Hepatocyte (in vitro differentiated cells): ENCODE results near the gene TMEM51. TPM values are rescaled to one million over a fixed set of nuclear protein-coding genes. Genes with fewer than 3 reads are reported as not detected.

Source experiments
- DNase-seq: peaks from one replicate; pipeline ENCODE4 v3.0.0-alpha.2; 2016; ENCODE audit warnings: low spot score
- H2AFZ ChIP-seq: fragments of 200-600 bp; sonication (generic); 2 replicates; pipeline ENCODE4 v1.6.0; 2016; ENCODE audit warnings: antibody characterized with exemption, mild to moderate bottlenecking
- H3K27ac ChIP-seq: fragments of 200-600 bp; sonication (generic); 2 replicates; pipeline ENCODE4 v1.5.1; 2016; ENCODE audit warnings: mild to moderate bottlenecking
- H3K27me3 ChIP-seq: fragments of 200-600 bp; sonication (generic); 2 replicates; pipeline ENCODE4 v1.6.1; 2016
- H3K36me3 ChIP-seq: fragments of 200-600 bp; sonication (generic); replicated peaks from 2 replicates; pipeline ENCODE4 v1.5.1; 2016; ENCODE audit warnings: low read depth; ENCODE audit not compliant: insufficient read depth
- H3K4me1 ChIP-seq: fragments of 200-600 bp; sonication (generic); 2 replicates; pipeline ENCODE4 v1.5.1; 2016; ENCODE audit warnings: mild to moderate bottlenecking, moderate library complexity; ENCODE audit not compliant: insufficient read depth
- H3K4me2 ChIP-seq: fragments of 200-600 bp; sonication (generic); 2 replicates; pipeline ENCODE4 v1.6.0; 2016
- H3K4me3 ChIP-seq: fragments of 200-600 bp; sonication (generic); 2 replicates; pipeline ENCODE4 v1.5.1; 2016; ENCODE audit warnings: mild to moderate bottlenecking
- H3K79me2 ChIP-seq: fragments of 200-600 bp; sonication (generic); 2 replicates; pipeline ENCODE4 v1.6.0; 2017; ENCODE audit warnings: mild to moderate bottlenecking
- H3K9me2 ChIP-seq: fragments of 200-600 bp; sonication (generic); replicated peaks from 2 replicates; pipeline ENCODE4 v1.6.0; 2017; ENCODE audit warnings: mild to moderate bottlenecking; ENCODE audit not compliant: insufficient read depth
- H3K9me3 ChIP-seq: fragments of 200-600 bp; sonication (generic); 2 replicates; pipeline ENCODE4 v1.5.1; 2016; ENCODE audit warnings: low read depth, mild to moderate bottlenecking
- H4K20me1 ChIP-seq: fragments of 200-600 bp; sonication (generic); 2 replicates; pipeline ENCODE4 v1.6.0; 2016; ENCODE audit warnings: mild to moderate bottlenecking; ENCODE audit not compliant: insufficient read depth, poor library complexity, severe bottlenecking
- CTCF ChIP-seq: fragments of 200-600 bp; sonication (generic); IDR thresholded peaks from 2 replicates; pipeline ENCODE4 v1.5.1; 2016; ENCODE audit warnings: antibody characterized with exemption, mild to moderate bottlenecking; ENCODE audit not compliant: poor library complexity
- EZH2 ChIP-seq: fragments of 200-600 bp; sonication (generic); IDR thresholded peaks from 2 replicates; pipeline ENCODE4 v1.6.1; 2016; ENCODE audit warnings: antibody characterized with exemption, mild to moderate bottlenecking, borderline replicate concordance
- EZH2phosphoT487 ChIP-seq: fragments of 200-600 bp; sonication (generic); IDR thresholded peaks from one replicate; pipeline ENCODE4 v1.6.1; 2018; ENCODE audit warnings: antibody characterized with exemption, mild to moderate bottlenecking, low read depth, moderate library complexity; ENCODE audit not compliant: unreplicated experiment, severe bottlenecking
- WGBS: methylation state at CpG from one replicate; pipeline ENCODE4 v1.1.6; 2016; ENCODE audit warnings: low lambda C conversion rate; ENCODE audit errors: missing lambda C conversion rate; 5-methylcytosine and 5-hydroxymethylcytosine counted together
- polyA plus RNA-seq: library from polyadenylated mRNA; unstranded; fragments of >200 nt; fragmentation: Nextera tagmentation; extraction: Ambion mirVana; gene quantifications from 2 replicates; pipeline ENCODE4 v1.2.1, GENCODE V29; 2016
- total RNA-seq: library from RNA; depleted of rRNA; stranded (reverse); fragments of >200 nt; gene quantifications from 2 replicates; pipeline ENCODE4 v1.2.3, GENCODE V29; 2014

The TMEM51 gene
- total and polyA plus RNA-seq, 2 experiments from 2014 or later, result 23.4 to 24.0 TPM

GRCh38 chr1:15110128-15110866 lies 43.2 kb upstream of the TMEM51 start:
- Histone ChIP-seq H3K4me1 (peaks cover 7% of the 10 kb centered on the region), H3K36me3 (no peaks in the 10 kb centered on the region), H3K9me3 (no peaks in the 10 kb centered on the region), H3K27ac (no peak overlapping the region), H3K9me2 (no peaks in the 10 kb centered on the region), H3K27me3 (no peaks in the 10 kb centered on the region), H3K79me2 (no peaks in the 10 kb centered on the region), H3K4me3 (no peak overlapping the region), H3K4me2 (no peak overlapping the region), H2AFZ (no peak overlapping the region), H4K20me1 (no peaks in the 10 kb centered on the region)
- 85% methylated on average over 9 of the region's 9 CpGs for WGBS
- no peak for DNase-seq
- TF ChIP-seq EZH2 (no peak), EZH2phosphoT487 (no peak), CTCF (no peak)

GRCh38 chr1:15110867-15111230 lies 42.7 kb upstream of the TMEM51 start:
- H3K9me2 ChIP-seq, result no peaks in the 10 kb centered on the region
- WGBS, result 83% methylated on average over 2 of the region's 2 CpGs
- H3K4me3 ChIP-seq, result no peak overlapping the region

GRCh38 chr1:15113146-15113545 lies 40.4 kb upstream of the TMEM51 start:
- Histone ChIP-seq H3K27me3 (no peaks in the 10 kb centered on the region), H3K36me3 (no peaks in the 10 kb centered on the region), H4K20me1 (no peaks in the 10 kb centered on the region), H3K79me2 (no peaks in the 10 kb centered on the region), H3K4me3 (no peak overlapping the region), H3K27ac (no peak overlapping the region), H3K9me2 (no peaks in the 10 kb centered on the region), H2AFZ (no peak overlapping the region), H3K9me3 (no peaks in the 10 kb centered on the region), H3K4me2 (no peak overlapping the region), H3K4me1 (peaks cover 7% of the 10 kb centered on the region)
- DNase-seq, result no peak
- 88% methylated on average over 5 of the region's 5 CpGs for WGBS
- TF ChIP-seq CTCF (no peak), EZH2phosphoT487 (no peak), EZH2 (no peak)

More at GRCh38 chr1:15110867-15111230, 42.7 kb upstream of the TMEM51 start:
- Histone ChIP-seq H4K20me1 (no peaks in the 10 kb centered on the region), H3K27ac (no peak overlapping the region), H3K4me2 (no peak overlapping the region), H3K36me3 (no peaks in the 10 kb centered on the region), H3K27me3 (no peaks in the 10 kb centered on the region), H3K4me1 (peaks cover 7% of the 10 kb centered on the region), H2AFZ (no peak overlapping the region), H3K9me3 (no peaks in the 10 kb centered on the region), H3K79me2 (no peaks in the 10 kb centered on the region)
- no peak for DNase-seq
- no peak for TF ChIP-seq EZH2phosphoT487
- TF ChIP-seq EZH2, result no peak
- peak; percentile 12 for TF ChIP-seq CTCF
